ENCODE data around the gene ZNF789.
"Not testable (repeated sequence)": the region's sequence is repeated elsewhere in the genome, so short reads cannot be mapped to it uniquely, and the experiment has no call there.

Gene ZNF789

GRCh38 chr7:99472561-99473314 is at the start of gene ZNF789:
TSS of gene ZNF789 (plus strand) at chr7:99472890. CDS start at chr7:99476457, 3,567 bp downstream.
- Histone ChIP-seq H3K4me3 (ENCODE audit: low read length) (peak within 1 kb of the TSS; percentile 93), H3K9me3 (ENCODE audit: control insufficient read depth, low read length) (no peaks in the 10 kb centered on the region), H3K4me1 (ENCODE audit: control insufficient read depth, insufficient read depth, low read length) (peaks cover 5% of the 10 kb centered on the region), H3K36me3 (ENCODE audit: control insufficient read depth, insufficient read depth, low read length, severe bottlenecking) (peaks cover 8% of the 10 kb centered on the region), H3K27me3 (replicated peaks; ENCODE audit: control insufficient read depth, insufficient read depth, low read length) (no peaks in the 10 kb centered on the region), H3K9ac (ENCODE audit: low read length) (peak within 1 kb of the TSS; percentile 91)
- DNase-seq (ENCODE audit: low read depth): peak; percentile 99

GRCh38 chr7:99424932-99425730 is 47.6 kb upstream of the ZNF789 start:
- Histone ChIP-seq H3K4me3 (ENCODE audit: low read length) (no peak overlapping the region), H3K4me1 (ENCODE audit: control insufficient read depth, insufficient read depth, low read length) (no peaks in the 10 kb centered on the region), H3K9me3 (ENCODE audit: control insufficient read depth, low read length) (no peaks in the 10 kb centered on the region), H3K36me3 (ENCODE audit: control insufficient read depth, insufficient read depth, low read length, severe bottlenecking) (peaks cover 61% of the 10 kb centered on the region), H3K27me3 (replicated peaks; ENCODE audit: control insufficient read depth, insufficient read depth, low read length) (no peaks in the 10 kb centered on the region), H3K9ac (ENCODE audit: low read length) (no peak overlapping the region)
- no peak for DNase-seq (ENCODE audit: low read depth)

- Histone ChIP-seq H3K36me3 (ENCODE audit: control insufficient read depth, insufficient read depth, low read length, severe bottlenecking) (peaks cover 67% of the 10 kb centered on the region), H3K4me1 (ENCODE audit: control insufficient read depth, insufficient read depth, low read length) (no peaks in the 10 kb centered on the region), H3K9ac (ENCODE audit: low read length) (no peak overlapping the region), H3K9me3 (ENCODE audit: control insufficient read depth, low read length) (no peaks in the 10 kb centered on the region), H3K27me3 (replicated peaks; ENCODE audit: control insufficient read depth, insufficient read depth, low read length) (no peaks in the 10 kb centered on the region), H3K4me3 (ENCODE audit: low read length) (no peak overlapping the region)
- DNase-seq (ENCODE audit: low read depth): no peak
Measured at GRCh38 chr7:99428972-99429566, 43.6 kb upstream of the ZNF789 start.

- H3K27me3 ChIP-seq (replicated peaks; ENCODE audit: control insufficient read depth, insufficient read depth, low read length): no peaks in the 10 kb centered on the region
- DNase-seq (ENCODE audit: low read depth): no peak
- no peaks in the 10 kb centered on the region for H3K9me3 ChIP-seq (ENCODE audit: control insufficient read depth, low read length)
- peaks cover 67% of the 10 kb centered on the region for H3K36me3 ChIP-seq (ENCODE audit: control insufficient read depth, insufficient read depth, low read length, severe bottlenecking)
- no peaks in the 10 kb centered on the region for H3K4me1 ChIP-seq (ENCODE audit: control insufficient read depth, insufficient read depth, low read length)
- H3K9ac ChIP-seq (ENCODE audit: low read length): no peak overlapping the region
- no peak overlapping the region for H3K4me3 ChIP-seq (ENCODE audit: low read length)
Measured at GRCh38 chr7:99429756-99430155, 42.9 kb upstream of the ZNF789 start.

DNA sequence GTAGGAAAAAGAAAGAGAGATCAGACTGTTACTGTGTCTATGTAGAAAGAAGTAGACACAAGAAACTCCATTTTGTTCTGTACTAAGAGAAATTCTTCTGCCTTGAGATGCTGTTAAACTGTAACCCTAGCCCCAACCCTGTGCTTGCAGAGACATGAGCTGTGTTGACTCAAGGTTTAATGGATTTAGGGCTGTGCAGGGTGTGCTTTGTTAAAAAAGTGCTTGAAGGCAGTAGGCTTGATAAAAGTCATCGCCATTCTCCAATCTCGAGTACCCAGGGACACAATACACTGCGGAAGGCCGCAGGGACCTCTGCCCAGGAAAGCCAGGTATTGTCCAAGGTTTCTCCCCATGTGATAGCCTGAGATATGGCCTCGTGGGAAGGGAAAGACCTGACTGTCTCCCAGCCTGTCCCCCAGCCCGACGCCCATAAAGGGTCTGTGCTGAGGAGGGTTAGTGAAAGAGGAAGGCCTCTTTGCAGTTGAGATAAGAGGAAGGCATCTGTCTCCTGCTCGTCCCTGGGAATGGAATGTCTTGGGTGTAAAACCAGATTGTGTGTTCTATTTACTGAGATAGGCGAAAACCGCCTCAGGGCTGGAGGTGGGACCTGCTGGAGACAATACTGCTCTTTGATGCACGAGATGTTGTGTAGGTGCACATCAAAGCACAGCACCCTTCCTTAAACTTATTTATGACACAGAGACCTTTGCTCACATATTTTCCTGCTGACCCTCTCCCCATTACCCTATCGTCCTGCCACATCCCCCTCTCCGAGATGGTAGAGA is 40.7 kb upstream of the ZNF789 start:
- not testable (repeated sequence) for H3K4me1 ChIP-seq (ENCODE audit: control insufficient read depth, insufficient read depth, low read length); H3K4me3 ChIP-seq (ENCODE audit: low read length); DNase-seq (ENCODE audit: low read depth); H3K27me3 ChIP-seq (replicated peaks; ENCODE audit: control insufficient read depth, insufficient read depth, low read length); H3K9me3 ChIP-seq (ENCODE audit: control insufficient read depth, low read length); H3K9ac ChIP-seq (ENCODE audit: low read length)
- peaks cover 59% of the 10 kb centered on the region for H3K36me3 ChIP-seq (ENCODE audit: control insufficient read depth, insufficient read depth, low read length, severe bottlenecking)

GRCh38 chr7:99433158-99433557 is 39.5 kb upstream of the ZNF789 start:
- Histone ChIP-seq H3K4me3 (ENCODE audit: low read length) (no peak overlapping the region), H3K9ac (ENCODE audit: low read length) (no peak overlapping the region), H3K27me3 (replicated peaks; ENCODE audit: control insufficient read depth, insufficient read depth, low read length) (no peaks in the 10 kb centered on the region), H3K4me1 (ENCODE audit: control insufficient read depth, insufficient read depth, low read length) (peaks cover 6% of the 10 kb centered on the region), H3K9me3 (ENCODE audit: control insufficient read depth, low read length) (no peaks in the 10 kb centered on the region), H3K36me3 (ENCODE audit: control insufficient read depth, insufficient read depth, low read length, severe bottlenecking) (peaks cover 59% of the 10 kb centered on the region)
- DNase-seq (ENCODE audit: low read depth): no peak

DNA sequence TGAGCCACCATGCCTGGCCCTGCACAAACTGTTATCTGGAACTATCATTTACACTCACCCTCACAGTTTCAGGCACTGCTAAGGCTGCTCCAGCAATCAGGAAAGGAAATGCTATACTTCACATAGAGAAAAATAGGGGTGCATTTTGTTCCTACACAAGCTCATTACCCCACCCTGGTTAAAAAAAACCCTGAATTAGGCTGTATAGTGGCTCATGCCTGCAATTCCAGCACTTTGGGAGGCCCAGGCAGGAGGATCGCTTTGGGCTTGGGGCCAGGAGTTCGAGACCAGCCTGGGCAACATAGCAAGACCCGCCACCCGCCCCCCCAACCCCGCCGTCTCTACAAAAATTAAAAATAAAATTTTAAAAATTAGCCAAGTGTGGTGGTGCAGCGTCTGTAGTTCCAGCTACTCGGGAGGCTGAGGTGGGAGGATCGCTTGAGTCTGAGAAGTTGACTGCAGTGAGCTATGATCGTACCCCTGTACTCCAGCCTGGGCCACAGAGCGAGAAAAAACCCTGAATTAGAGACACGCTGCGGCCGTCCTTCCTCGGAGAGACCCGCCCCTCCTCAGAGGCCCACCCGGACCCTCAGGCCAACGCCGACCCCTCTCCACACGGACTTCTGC is 34.6 kb upstream of the ZNF789 start:
- H3K4me1 ChIP-seq (ENCODE audit: control insufficient read depth, insufficient read depth, low read length): peaks cover 33% of the 10 kb centered on the region
- peak overlapping the region; percentile 90 for H3K4me3 ChIP-seq (ENCODE audit: low read length)
- H3K9ac ChIP-seq (ENCODE audit: low read length): peak overlapping the region; percentile 92
- DNase-seq (ENCODE audit: low read depth): no peak
- H3K36me3 ChIP-seq (ENCODE audit: control insufficient read depth, insufficient read depth, low read length, severe bottlenecking): peaks cover 21% of the 10 kb centered on the region
- H3K27me3 ChIP-seq (replicated peaks; ENCODE audit: control insufficient read depth, insufficient read depth, low read length): no peaks in the 10 kb centered on the region
- H3K9me3 ChIP-seq (ENCODE audit: control insufficient read depth, low read length): no peaks in the 10 kb centered on the region

DNA sequence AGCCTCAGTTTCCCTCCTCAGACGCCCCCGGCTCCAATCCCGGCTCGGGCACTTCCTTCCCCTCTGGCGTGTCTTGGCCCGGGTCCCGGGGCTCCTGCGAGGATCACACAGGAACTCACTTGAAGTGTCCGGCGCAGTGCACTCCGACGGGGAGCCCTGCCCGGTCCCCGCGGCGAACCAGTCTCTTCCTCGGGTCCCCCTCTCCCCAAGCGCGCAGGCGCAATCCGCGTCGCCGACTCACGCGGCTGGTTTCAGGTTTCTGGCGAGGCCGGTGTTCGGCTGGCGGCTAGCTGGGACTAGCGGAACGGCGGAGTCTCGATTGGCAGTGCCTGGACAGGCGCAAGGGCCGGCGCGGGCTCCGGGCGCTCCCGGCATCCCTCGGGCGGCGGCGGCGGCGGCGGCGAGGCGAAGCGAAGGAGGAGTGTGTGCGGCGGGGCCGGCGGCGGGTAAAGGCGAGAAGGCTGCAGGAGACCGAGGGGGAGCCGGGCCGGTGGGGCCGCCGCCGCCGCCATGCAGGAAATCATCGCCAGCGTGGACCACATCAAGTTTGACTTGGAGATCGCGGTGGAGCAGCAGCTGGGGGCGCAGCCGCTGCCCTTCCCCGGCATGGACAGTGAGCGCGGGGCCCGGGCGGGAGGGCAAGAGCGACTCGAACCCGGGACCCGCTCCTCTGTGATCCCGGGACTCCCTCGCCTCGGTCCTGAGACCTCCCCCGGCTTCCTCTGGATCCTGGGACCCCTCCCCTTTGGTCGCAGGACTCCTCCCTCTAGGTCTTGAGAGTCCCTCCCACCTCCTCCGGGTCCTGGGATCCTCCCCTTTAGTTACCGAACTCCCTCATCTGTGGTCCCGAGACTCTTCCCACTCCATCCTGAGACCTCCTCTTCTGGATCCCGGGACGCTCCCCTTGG is 33.9 kb upstream of the ZNF789 start, which contains the start of the genes CPSF4 and PTCD1:
Gene CPSF4 (plus strand): TSS at position 371 of the 908 bp plus-strand sequence. CDS start 140 bp downstream, at position 511.
Gene PTCD1 (minus strand): TSS at position 226 of the 908 bp plus-strand sequence. CDS start 3,556 bp downstream, outside the sequence.
- Histone ChIP-seq H3K9ac (ENCODE audit: low read length) (peak within 1 kb of the TSS; percentile 92), H3K4me1 (ENCODE audit: control insufficient read depth, insufficient read depth, low read length) (peaks cover 33% of the 10 kb centered on the region), H3K27me3 (replicated peaks; ENCODE audit: control insufficient read depth, insufficient read depth, low read length) (no peaks in the 10 kb centered on the region), H3K36me3 (ENCODE audit: control insufficient read depth, insufficient read depth, low read length, severe bottlenecking) (peaks cover 17% of the 10 kb centered on the region), H3K9me3 (ENCODE audit: control insufficient read depth, low read length) (no peaks in the 10 kb centered on the region), H3K4me3 (ENCODE audit: low read length) (peak within 1 kb of the TSS; percentile 90)
- DNase-seq (ENCODE audit: low read depth): peak; percentile 99

DNA sequence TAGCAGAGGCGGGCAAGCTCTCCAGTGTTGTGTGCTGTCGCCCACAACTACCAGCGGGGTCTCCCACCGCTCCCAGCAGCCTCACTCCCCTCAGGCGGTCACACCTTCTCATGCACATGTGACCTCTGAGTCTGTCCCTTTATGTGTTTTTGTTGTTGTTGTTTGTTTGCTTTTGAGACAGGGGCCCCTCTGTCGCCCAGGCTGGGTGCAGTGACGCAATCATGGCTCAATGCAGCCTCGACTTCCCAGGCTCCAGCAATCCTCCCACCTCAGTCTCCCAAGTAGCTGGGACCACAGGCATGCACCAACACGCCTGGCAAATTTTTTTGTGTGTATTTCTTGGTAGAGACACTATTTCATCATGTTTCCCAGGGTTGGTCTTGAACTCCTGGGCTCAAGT is 32.5 kb upstream of the ZNF789 start:
- Histone ChIP-seq H3K9ac (ENCODE audit: low read length) (peak overlapping the region; percentile 92), H3K4me1 (ENCODE audit: control insufficient read depth, insufficient read depth, low read length) (peaks cover 35% of the 10 kb centered on the region), H3K36me3 (ENCODE audit: control insufficient read depth, insufficient read depth, low read length, severe bottlenecking) (peaks cover 13% of the 10 kb centered on the region), H3K27me3 (replicated peaks; ENCODE audit: control insufficient read depth, insufficient read depth, low read length) (no peaks in the 10 kb centered on the region), H3K4me3 (ENCODE audit: low read length) (peak overlapping the region; percentile 90), H3K9me3 (ENCODE audit: control insufficient read depth, low read length) (no peaks in the 10 kb centered on the region)
- peak; percentile 54 for DNase-seq (ENCODE audit: low read depth)

DNA sequence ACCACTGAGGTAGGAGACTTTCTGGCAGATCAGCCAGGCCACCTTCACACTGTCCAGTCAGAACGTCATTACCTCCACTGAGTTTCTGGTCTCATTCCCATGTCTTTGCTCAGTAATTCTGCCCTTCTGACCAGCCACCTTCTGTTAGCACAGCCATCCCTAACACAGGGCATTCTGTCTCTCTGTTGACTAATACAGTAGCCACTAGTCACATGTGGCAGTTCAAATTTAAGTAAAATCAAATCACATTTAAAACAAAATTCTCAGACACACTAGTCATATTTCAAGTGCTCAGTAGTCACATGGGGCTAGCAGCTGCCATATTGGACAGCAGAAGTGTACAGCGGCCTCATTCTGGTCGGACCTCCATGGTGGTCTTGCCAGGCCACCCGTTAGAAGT is 26.6 kb upstream of the ZNF789 start:
- Histone ChIP-seq H3K27me3 (replicated peaks; ENCODE audit: control insufficient read depth, insufficient read depth, low read length) (no peaks in the 10 kb centered on the region), H3K9me3 (ENCODE audit: control insufficient read depth, low read length) (no peaks in the 10 kb centered on the region), H3K4me1 (ENCODE audit: control insufficient read depth, insufficient read depth, low read length) (peaks cover 18% of the 10 kb centered on the region), H3K4me3 (ENCODE audit: low read length) (no peak overlapping the region), H3K36me3 (ENCODE audit: control insufficient read depth, insufficient read depth, low read length, severe bottlenecking) (peaks cover 64% of the 10 kb centered on the region), H3K9ac (ENCODE audit: low read length) (no peak overlapping the region)
- no peak for DNase-seq (ENCODE audit: low read depth)

Data from adipocyte (in vitro differentiated cells).